GM18909 (cell line): Measurements from ENCODE around the gene SLC12A5.

Source experiments
- ATAC-seq: cut with Tn5 transposase; IDR thresholded peaks from one replicate; pipeline ENCODE4 v1.9.1; 2021; ENCODE audit warnings: mild to moderate bottlenecking; ENCODE audit not compliant: unreplicated experiment, poor library complexity

SLC12A5 gene

DNA sequence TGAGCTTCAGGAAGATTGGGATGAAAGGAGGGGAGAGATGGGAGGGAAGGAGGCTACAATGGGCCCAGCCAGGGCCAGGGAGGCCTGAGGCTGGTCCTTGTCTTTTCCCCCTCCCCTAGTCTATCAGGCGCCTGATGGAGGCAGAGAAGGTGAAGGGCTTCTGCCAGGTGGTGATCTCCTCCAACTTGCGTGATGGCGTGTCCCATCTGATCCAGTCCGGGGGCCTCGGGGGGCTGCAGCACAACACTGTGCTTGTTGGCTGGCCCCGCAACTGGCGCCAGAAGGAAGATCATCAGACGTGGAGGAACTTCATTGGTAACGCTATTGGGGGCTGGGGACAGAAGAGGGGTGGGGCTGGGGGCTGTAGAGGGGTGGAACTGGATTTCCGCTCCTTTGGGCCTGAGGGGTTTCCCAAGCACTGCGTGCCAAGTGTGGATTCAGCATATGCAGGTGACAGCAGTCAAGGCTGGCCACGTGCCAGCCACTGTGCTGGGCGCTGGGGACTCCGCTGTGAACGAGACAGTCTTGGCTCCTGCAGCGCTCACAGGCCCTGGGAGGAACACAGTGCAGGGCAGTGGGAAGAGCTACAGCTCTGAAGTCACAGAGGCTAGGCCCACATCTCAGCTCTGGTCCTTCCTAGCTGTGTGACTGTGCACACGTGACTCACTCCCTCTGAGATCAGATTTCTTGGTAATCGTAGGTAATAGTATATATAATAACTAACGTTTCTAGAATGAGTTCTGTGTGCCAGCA, 22.7 kb downstream of the SLC12A5 start:
- ATAC-seq: no peak

DNA sequence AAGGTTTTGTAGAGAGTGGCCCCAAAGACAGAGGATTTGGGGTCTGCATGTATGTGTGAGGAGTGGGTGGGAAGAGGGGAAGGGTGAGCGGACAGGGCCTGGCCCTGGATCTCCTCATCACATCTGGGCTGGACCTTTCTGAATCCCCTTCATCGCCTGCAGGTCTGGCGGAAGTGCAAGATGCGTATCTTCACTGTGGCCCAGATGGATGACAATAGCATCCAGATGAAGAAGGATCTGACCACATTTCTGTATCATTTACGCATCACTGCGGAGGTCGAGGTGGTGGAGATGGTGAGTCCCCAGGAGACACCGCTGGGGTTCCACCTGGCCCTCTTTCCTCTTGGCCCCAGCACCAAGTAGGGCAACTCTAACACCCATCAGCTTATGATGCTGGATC, 24.4 kb downstream of the SLC12A5 start:
- ATAC-seq: no peak

DNA sequence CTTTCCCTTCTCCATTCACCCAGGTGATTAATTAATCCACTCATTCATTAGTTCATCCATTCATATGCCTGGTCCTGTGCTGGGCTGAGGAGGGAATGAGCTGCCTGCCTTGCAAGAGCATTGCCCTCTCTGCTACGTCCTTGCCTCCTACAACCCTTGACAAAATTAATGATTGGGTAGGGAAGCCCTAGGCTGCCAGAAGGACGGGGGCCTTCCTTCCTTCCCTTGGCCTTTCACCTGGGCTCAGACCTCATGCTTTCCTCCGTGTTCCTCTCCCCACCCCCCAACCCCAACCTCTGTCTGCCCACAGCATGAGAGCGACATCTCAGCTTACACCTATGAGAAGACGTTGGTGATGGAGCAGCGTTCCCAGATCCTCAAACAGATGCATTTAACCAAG, 25.6 kb downstream of the SLC12A5 start:
- no peak for ATAC-seq

DNA sequence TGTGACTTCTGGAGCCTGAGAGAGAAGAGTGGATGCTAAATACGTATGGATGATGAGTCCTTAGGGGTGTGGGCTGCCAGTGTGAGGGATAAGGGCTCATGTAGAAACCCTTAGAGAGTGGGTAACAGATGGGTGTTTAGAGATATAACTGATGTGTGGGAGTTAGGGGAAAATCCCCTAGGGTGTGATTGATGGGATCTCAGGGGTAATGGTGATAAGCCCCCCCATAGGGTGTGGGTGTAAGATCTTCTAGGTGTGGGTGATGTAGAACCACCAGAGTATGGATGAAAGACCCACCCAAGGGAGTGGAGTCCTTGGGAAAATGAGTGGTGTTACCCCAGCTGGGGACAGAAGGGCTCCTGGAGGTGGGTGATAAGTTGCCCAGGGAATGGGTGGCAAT, 26.3 kb downstream of the SLC12A5 start:
- no peak for ATAC-seq

DNA sequence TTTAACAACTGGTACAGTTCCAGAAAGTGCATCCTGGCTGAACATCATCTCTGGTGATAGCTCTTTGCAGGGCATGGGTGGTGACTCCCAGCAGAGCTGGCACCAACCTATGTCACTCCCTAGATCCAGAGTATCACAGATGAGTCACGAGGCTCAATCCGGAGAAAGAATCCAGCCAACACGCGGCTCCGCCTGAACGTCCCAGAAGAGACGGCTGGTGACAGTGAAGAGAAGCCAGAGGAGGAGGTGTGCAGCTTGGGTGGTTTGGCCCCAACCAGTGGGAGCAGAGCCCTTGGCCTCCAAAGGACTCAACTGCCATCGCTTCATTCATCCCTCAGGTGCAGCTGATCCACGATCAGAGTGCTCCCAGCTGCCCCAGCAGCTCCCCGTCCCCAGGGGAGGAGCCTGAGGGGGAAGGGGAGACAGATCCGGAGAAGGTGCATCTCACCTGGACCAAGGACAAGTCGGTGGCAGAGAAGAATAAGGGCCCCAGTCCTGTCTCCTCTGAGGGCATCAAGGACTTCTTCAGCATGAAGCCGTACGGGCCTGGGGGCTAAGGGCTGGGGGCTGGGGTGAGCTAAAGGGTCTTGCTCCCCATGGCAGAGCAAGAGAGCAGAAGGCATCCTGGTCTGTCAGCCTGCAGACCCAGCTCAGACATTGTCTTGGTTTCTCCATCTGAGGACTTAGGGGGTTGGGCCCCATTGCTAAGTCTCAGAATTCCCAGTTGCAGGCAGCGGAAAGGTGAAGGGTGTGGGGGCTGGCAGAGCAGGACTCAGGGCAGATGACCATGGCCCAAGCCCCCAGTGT, 27.2 kb downstream of the SLC12A5 start:
- ATAC-seq: no peak

DNA sequence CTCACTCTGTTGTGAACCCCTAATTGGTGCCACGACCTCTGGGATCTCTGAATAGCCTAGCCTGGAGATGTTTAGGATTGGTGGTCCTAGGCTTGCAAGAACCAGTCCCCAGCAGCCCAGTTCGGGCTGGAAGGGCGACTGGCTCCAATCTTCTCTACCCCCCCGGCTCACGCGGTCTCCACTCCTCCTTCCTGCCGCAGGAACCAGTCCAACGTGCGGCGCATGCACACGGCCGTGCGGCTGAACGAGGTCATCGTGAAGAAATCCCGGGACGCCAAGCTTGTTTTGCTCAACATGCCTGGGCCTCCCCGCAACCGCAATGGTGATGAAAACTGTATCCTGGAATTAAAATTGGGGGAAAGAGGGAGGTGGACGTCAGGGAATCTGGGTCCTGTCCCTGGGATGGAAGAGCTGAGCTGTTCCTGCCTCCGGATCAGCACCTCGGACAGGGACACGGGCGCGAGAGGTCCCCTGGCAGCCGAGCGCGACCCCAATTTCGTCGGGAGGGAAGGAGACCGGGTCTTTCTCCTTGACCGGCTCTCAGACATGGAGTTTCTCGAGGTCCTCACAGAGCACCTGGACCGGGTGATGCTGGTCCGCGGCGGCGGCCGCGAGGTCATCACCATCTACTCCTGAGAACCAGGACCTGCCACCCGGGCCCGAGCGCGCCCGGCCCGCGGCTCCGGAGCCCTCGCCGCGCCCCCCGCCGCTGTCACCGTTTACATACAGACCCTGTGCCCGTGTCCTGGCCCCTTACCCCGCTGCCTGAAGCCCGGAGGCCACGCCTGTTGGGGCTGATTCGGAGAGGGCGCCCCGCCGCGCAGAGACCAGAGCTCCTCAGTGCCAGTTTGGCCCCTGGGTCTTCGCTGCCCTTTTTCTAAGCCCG, 28.2 kb downstream of the SLC12A5 start:
- ATAC-seq: no peak

DNA sequence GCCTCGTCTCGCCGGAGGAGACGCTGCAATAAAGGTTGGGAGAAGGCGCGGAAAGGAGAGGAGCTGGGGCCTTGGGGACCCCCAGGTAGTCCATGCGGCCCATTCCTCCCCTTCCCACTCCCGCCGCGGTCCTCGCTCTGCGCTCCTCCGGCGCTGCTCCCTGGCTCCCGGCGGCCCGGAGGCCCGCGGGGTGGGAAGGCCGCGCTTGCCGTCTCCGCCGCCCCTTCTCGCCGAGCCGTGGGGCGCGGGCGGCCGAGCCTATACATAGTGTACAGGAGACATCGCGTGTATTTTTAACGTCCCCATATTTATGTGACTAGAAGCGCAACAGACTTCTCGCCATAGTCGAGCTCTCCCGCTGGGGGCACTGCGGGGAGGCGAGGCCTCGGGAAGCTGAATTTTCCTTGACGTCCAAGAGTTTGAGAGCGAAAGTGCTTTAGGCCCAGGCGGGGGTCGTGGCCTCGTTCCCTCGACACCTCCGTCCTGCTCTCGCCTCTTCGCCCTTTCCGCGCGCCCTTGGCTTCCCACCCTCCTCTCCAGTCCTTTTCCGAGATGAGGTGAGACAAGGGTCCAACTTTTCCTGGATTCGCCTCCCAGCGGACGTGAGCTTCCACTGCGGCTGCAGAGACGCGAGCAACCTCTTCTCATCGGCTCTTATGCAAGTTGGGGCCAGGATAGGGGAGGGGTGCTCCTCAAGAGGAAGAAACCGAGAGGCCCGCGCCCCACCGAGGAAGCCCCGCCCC, 29.0 kb downstream of the SLC12A5 start:
- no peak for ATAC-seq

DNA sequence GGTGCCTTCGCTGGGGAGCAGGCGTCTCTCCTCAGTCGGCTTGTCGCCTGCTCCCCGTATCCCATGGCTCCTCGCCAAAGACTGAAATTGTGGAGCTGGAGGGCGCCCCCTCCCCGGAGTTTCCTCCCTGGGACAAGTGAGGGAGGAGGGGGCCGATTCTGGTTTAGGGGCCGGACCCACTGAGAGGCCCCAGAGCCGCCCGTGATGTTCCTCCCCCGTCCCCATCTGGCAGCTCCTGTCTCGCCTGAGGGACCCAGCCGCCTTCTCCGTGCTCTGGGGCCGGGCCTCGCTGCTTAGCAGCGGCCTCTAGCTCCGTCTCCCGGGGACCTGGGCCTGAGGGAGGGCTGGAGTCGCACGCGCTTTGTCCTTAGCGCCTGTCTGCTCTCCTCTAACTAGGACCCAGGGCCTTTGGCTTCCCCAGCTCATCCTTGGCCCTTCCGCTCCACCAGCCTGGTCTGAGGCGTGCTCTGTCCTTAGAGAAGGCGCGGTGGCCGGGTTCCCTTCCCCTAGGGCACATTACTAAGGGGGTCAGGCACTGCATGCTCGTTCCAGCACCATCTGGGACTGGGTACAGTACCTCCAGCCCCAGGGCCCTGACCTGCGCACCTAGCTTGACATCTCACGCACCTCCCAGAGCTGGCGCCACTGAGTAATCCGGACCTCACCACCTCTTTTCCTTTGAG, 29.7 kb downstream of the SLC12A5 start:
- ATAC-seq: no peak

DNA sequence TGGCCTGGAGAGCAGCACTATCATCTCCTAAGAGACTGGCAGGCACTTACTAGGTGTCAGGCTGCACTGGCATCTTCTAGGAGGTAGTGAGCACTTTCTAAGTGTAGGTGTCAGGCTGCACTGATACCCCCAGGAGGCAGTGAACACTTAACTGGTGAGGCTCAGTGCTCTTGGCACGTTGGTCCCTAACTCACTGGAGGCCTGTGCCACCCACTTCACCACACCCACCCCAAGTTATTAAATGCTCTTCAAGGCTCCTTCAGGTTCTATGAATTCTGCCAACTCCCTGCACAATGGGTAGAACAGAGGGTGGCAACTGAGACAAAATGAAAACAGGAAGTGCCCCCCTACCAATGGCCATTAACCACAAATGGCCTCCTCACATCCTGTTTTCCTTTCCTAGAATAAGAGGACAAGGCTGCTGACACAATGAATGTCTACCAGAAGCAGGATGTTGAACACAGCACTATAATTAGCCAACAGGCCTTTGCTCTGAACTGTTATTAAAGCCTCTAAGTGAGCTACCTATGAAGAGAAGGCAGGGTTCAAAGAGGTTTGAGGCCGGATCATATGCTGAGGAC, 31.4 kb downstream of the SLC12A5 start:
- ATAC-seq: no peak

DNA sequence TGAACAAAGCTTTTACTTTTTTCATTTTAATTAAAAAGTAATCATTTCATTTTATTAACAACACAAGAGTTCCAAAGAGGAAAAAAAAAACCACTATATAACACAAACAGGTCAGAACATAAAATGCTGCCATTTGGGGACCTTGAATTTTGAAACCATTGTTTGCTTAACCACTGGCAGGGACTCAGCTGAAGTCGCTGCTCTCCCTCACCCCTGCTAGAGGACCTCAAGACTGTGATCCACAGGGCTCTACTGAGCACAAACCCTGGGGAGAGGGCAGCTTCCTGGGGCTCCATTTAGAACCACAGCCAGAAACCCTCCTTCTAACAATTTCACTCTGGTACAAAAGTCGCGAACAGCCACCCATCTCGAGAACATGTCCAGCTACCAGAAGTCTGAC, 32.0 kb downstream of the SLC12A5 start:
- no peak for ATAC-seq

DNA sequence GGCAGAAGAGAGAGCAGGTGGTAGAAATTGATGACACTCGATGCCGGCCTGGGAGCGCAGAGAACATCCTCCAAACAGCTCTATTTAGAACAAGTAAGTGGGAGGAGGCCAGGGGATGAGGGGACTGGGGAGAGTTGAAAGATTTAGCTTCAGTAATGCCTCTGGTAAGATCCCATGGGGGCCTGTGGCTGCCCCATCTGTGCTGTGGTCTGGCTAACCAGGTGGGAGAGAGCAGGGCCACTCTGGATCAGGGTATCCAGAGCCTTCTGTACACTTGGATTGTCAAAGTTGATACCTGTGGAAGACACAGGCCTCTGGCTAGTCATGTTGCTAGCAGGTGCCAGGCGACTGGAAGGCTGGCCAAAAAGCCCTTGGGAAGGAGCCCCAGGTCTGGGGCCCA, 33.1 kb downstream of the SLC12A5 start:
- ATAC-seq: no peak

DNA sequence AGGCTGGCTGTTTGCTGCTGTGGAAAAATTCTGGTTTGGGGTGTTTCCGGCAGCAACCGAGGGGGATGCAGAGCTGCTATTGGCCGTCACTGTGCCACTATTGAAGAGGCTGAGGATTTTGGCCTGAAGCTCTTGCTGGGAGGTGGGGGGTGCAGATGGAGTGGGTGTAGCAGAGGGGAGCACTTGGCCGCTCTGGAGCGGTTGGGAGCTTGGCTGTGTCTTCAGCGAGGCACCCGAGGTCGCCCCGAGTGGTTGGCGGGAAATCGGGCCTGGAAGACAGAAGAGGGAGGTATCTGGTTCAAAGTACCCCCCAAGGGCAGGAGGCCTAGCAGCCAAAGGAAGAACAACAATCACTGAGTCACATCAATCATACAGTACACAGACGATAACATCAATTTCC, 33.6 kb downstream of the SLC12A5 start:
- no peak for ATAC-seq

DNA sequence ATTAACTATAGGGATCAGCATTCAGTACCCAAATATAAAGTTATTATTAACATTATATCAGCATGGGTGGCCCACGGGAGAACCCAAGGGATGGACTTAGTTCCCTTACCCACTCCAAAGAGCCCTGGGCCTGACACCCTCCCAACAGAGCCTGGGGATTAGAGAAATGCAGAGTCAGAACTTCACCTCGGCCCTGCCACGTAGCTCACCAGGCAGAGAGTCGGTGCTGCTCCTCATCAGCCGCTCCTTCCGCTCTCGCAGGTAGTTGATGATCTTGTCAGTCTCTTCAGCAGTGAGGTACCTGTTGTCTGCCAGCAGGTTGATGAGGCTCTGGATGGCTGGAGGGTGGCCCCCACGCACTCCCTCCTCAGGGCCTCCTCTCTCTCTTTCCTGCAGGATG, 34.1 kb downstream of the SLC12A5 start:
- no peak for ATAC-seq

DNA sequence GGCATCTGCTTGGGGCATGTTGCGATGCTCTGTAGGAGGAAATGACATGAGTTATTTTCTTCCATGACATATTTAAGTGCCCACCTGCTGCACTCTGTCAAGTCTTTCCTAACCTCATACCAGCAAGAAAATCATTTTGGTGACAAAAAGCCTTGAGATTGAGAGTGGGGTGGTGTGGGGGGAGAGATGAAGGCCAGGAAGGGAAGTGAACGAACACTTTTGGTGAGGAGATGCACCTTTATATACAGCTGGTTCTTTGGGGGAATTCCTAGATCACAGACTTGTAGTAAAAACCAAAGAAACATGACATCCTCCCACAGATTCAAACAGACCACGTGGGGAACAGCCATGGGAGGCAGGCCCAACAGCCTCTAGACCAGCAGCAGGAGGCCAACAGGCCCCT, 34.6 kb downstream of the SLC12A5 start:
- no peak for ATAC-seq

DNA sequence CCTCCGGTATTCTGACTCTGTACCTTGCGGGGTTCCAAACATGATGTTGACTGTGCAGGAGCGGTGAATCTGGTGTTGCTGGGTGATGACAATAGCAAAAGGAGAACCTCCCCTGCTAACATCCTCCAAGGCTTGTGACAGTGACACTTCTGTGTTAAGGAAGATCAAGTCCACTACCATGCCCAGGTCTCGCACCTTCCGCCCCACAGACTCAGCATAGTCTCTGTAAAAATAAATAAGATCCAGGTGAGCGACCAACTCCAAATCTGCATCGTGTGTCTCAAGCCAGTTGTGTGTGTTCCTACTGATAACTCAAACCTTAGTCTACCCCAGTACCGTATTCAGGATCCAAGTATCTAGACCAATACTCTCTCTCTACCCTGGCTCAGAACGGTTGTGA, 36.0 kb downstream of the SLC12A5 start:
- no peak for ATAC-seq

DNA sequence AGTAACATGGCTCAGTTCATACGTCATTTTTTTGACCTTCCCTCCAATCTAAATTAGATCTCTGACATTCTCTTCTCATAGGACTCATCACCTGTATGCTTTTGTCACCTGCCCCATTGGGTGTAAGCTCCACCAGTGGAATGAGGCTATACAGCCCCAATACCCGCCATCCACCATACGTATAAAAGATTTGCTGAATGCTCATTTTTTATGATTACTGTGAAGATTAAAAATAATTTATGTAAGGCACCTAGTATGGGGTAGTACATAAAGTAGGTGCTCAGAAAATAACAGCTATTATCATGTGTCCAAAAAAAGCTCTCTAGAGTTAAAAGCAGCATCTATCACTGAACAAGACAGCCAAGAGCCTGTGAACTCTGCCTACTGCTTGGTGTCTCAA, 36.7 kb downstream of the SLC12A5 start:
- ATAC-seq: no peak

DNA sequence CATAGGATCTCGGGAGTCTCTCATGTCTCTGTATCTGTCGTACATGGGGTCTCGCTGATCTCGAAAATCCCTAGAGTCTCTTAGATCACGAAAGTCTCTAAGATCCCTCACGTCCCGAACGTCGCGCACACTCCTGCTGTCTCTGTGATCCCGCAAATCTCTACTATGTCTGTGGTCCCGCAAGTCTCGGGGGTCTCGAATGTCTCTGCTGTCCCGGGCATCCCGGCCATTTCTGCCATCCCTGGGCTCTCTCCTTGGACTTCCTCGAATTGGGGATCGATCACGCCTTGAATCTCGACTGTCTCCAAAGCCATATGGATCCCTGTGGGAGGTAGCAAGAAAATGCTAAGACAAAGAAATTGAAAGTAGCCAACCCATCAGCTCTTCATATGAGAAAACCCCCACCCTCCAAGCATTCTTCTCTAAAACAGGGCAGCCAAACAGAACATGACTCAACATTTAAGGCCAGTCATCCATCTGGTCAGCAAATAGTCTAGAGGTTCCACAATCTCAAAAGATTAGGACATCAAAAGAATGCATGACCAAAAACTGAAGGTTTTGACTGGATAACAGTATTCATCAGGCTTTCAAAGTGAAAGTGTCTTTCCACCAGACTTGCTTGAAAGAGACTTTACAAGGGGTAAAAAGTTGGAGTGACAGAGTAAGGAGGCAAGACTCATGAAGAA, 41.3 kb downstream of the SLC12A5 start:
- no peak for ATAC-seq

DNA sequence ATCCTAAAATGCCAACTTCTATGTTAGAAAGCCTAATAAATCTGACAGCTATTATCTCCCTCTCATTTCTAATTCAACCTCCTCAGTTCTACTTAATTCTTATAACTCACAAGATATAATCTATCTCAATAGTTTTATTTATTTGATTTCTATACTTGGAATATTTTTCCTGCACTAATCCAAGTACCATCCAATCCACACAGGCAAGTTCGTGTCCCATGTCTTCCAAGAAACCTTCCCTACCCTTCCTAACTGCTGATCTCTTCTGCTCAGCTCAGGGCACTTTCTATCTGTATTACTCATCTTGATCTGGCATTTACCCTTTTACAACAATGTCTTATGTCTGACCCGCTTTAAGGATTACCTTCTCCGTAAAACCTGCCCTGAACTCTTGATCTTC, 42.6 kb downstream of the SLC12A5 start:
- ATAC-seq: no peak

DNA sequence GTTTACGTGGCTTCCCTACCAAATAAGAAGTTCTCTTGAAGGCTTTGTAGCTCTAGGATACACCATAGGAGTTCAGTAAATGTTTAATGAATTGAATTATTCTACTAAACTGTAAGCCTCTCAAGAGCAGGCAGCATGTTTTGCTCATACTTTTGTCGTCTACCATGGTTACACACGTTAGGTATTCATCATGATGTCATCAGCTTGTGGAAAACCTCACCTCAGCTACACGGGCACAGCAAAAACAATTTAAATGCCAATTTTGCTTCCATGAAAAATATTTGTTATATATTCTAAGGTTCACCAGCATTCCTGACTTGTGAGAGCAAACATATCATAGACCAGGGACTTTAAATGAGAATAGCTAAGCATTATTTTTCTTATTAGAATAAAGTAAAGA, 44.0 kb downstream of the SLC12A5 start:
- no peak for ATAC-seq
